ENCODE measurements around the gene SLC16A5. TPM values are rescaled to one million over a fixed set of nuclear protein-coding genes. Genes with fewer than 3 reads are reported as not detected.

Gene SLC16A5
- total RNA-seq, 1 donor from 2014 or later: 50.9 TPM

DNA sequence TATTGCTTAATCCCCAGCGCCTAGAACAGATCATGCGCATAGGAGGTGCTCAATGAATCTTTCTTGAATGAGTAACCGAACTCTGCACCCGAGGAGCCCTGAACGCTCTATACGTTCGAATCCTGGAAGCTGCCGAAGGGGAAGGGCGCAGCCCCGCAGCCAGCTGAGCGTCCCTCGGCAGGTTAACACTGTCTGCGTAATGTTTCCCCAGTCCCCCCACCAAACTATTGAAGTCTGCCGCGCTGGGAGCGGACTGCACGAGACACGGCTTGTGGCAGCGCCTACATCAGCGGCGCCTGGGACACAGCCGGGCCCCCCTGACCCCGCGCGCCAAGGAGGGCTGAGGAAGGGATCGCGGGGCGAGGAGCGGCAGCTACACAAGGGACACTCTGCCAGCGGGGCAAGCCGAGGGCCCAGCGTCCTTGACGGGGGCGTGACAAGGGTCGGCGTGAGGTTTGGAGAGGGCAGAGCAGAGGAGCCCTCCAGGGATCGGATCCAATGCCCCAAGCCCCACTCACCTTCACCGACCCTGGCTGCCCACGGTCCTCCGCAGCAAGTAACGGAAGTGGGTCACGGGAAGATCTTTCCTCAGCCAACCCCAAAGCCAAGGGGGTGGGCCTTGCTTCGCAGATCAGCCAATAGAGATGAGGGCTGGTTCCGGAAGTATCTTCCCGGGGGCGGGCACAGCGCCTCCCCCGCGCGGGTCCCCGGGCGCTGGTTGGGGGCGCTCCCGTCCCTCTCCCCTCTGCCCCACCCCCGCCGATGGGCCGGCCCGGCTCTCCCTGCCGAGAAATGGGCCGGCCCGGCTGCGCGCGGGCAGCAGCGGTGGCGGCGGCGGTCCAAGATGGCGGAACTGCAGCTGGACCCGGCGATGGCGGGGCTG lies 41.1 kb upstream of the SLC16A5 start, which contains the start of the genes ATP5PD and KCTD2:
Gene ATP5PD (minus strand): TSS at position 563 of the 883 bp plus-strand sequence. CDS start 4,319 bp downstream, outside the sequence.
Gene KCTD2 (plus strand): TSS at position 819 of the 883 bp plus-strand sequence. CDS start 26 bp downstream, at position 845.
- DNase-seq (ENCODE audit: low spot score): peak; percentile 94
- Mint-ChIP-seq H3K9me3 (ENCODE audit: unreplicated experiment) (no peaks in the 10 kb centered on the region), H3K27me3 (ENCODE audit: unreplicated experiment) (peaks cover 2% of the 10 kb centered on the region), H3K4me1 (ENCODE audit: unreplicated experiment) (peaks cover 41% of the 10 kb centered on the region), H3K27ac (ENCODE audit: unreplicated experiment) (peak within 1 kb of the TSS; percentile 85), H3K36me3 (ENCODE audit: low read depth, unreplicated experiment) (peaks cover 5% of the 10 kb centered on the region), H3K4me3 (ENCODE audit: unreplicated experiment) (peak within 1 kb of the TSS; percentile 99)
- TF ChIP-seq CTCF (IDR thresholded peaks at IDR 0.05; ENCODE audit: unreplicated experiment): no peak

- peak; percentile 31 for DNase-seq (ENCODE audit: low spot score)
- Mint-ChIP-seq H3K4me1 (ENCODE audit: unreplicated experiment) (peaks cover 32% of the 10 kb centered on the region), H3K27me3 (ENCODE audit: unreplicated experiment) (peaks cover 2% of the 10 kb centered on the region), H3K9me3 (ENCODE audit: unreplicated experiment) (no peaks in the 10 kb centered on the region), H3K4me3 (ENCODE audit: unreplicated experiment) (peak overlapping the region; percentile 99), H3K36me3 (ENCODE audit: low read depth, unreplicated experiment) (peaks cover 3% of the 10 kb centered on the region), H3K27ac (ENCODE audit: unreplicated experiment) (peak overlapping the region; percentile 82)
- no peak for TF ChIP-seq CTCF (IDR thresholded peaks at IDR 0.05; ENCODE audit: unreplicated experiment)
Measured at GRCh38 chr17:75047398-75048098, 40.2 kb upstream of the SLC16A5 start.

- H3K9me3 Mint-ChIP-seq (ENCODE audit: unreplicated experiment): no peaks in the 10 kb centered on the region
- H3K36me3 Mint-ChIP-seq (ENCODE audit: low read depth, unreplicated experiment): peaks cover 10% of the 10 kb centered on the region
- peak overlapping the region; percentile 83 for H3K27ac Mint-ChIP-seq (ENCODE audit: unreplicated experiment)
- H3K4me1 Mint-ChIP-seq (ENCODE audit: unreplicated experiment): peaks cover 30% of the 10 kb centered on the region
- peaks cover 2% of the 10 kb centered on the region for H3K27me3 Mint-ChIP-seq (ENCODE audit: unreplicated experiment)
- DNase-seq (ENCODE audit: low spot score): no peak
- H3K4me3 Mint-ChIP-seq (ENCODE audit: unreplicated experiment): peak overlapping the region; percentile 99
- no peak for TF ChIP-seq CTCF (IDR thresholded peaks at IDR 0.05; ENCODE audit: unreplicated experiment)
Measured at GRCh38 chr17:75048249-75048878, 39.4 kb upstream of the SLC16A5 start.

- Mint-ChIP-seq H3K4me3 (ENCODE audit: unreplicated experiment) (no peak overlapping the region), H3K4me1 (ENCODE audit: unreplicated experiment) (peaks cover 26% of the 10 kb centered on the region), H3K9me3 (ENCODE audit: unreplicated experiment) (no peaks in the 10 kb centered on the region), H3K27ac (ENCODE audit: unreplicated experiment) (no peak overlapping the region), H3K27me3 (ENCODE audit: unreplicated experiment) (peaks cover 2% of the 10 kb centered on the region), H3K36me3 (ENCODE audit: low read depth, unreplicated experiment) (peaks cover 11% of the 10 kb centered on the region)
- TF ChIP-seq CTCF (IDR thresholded peaks at IDR 0.05; ENCODE audit: unreplicated experiment): no peak
- DNase-seq (ENCODE audit: low spot score): no peak
Measured at GRCh38 chr17:75049057-75049456, 38.7 kb upstream of the SLC16A5 start.

All from endothelial cell (in vitro differentiated cells).